ENCODE measurements around the gene VSTM1. TPM values are rescaled to one million over a fixed set of nuclear protein-coding genes. Genes with fewer than 3 reads are reported as not detected.

VSTM1 gene
- total RNA-seq, 1 experiment from 2014 or later = not detected

DNA sequence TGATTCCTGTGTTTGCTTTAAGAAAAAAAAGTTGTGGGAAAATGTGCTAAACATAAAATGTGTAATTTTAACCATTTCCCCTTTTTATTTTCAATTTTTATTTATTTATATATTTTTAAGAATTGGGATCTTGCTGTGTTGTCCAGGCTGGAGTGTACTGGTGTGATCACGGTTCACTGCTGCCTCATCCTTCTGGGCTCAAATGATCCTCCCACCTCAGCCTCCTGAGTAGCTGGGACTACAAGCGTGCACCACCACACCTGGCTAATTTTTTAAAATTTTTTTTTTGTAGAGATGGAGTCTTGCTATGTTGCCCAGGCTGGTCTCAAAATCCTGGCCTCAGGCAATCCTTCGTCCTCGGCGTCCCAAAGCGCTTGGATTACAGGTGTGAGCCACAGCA lies 53.2 kb downstream of the VSTM1 start:
- H3K27me3 Mint-ChIP-seq (ENCODE audit: low read depth) = peaks cover 14% of the 10 kb centered on the region
- Histone ChIP-seq H3K79me1 (ENCODE audit: insufficient read depth, low read depth, low read length, poor library complexity, severe bottlenecking) (no peaks in the 10 kb centered on the region), H2BK5ac (ENCODE audit: insufficient read length, low read length) (no peak overlapping the region), H4K5ac (ENCODE audit: insufficient read length, low read depth, low read length) (no peak overlapping the region), H3K9ac (ENCODE audit: extremely low read depth, insufficient read length, low read length) (no peak overlapping the region), H3K4ac (ENCODE audit: low read depth, low read length) (no peak overlapping the region), H3K56ac (ENCODE audit: insufficient read length, low read depth, low read length) (no peak overlapping the region), H3T11ph (ENCODE audit: low read length) (no peak overlapping the region), H2AK5ac (ENCODE audit: insufficient read length, low read length) (no peak overlapping the region), H3K9me3 (ENCODE audit: control insufficient read depth, low read depth, low read length) (no peaks in the 10 kb centered on the region), H2BK20ac (ENCODE audit: low read depth, low read length, poor library complexity, severe bottlenecking) (no peak overlapping the region), H3K27me3 (ENCODE audit: insufficient read depth, low read length) (no peaks in the 10 kb centered on the region), H3K14ac (ENCODE audit: insufficient read depth, low read length) (no peak overlapping the region), H3K23me2 (ENCODE audit: insufficient read length, low read depth, low read length, poor library complexity, severe bottlenecking) (no peaks in the 10 kb centered on the region), H3K23ac (ENCODE audit: insufficient read length, low read depth, low read length) (no peak overlapping the region), H3K4me2 (ENCODE audit: insufficient read depth, insufficient read length, low read length) (no peak overlapping the region), H4K20me1 (ENCODE audit: control insufficient read depth, insufficient read depth, insufficient read length) (no peaks in the 10 kb centered on the region), H2BK15ac (ENCODE audit: low read depth, low read length) (no peak overlapping the region), H3K4me1 (ENCODE audit: insufficient read depth, low read length) (no peaks in the 10 kb centered on the region; the same call in 1 of the 2 replicates), H4K91ac (ENCODE audit: insufficient read length, low read depth, low read length) (no peak overlapping the region), H3K27ac (ENCODE audit: insufficient read length, low read depth, low read length) (no peak overlapping the region), H3K79me2 (ENCODE audit: insufficient read depth, low read length) (no peaks in the 10 kb centered on the region), H2BK120ac (ENCODE audit: low read depth, low read length, poor library complexity, severe bottlenecking) (no peak overlapping the region), H2AFZ (ENCODE audit: low read length) (no peak overlapping the region), H2BK12ac (ENCODE audit: insufficient read length, low read depth, low read length) (no peak overlapping the region), H3K18ac (ENCODE audit: insufficient read length, low read depth, low read length) (no peak overlapping the region), H4K8ac (replicated peaks; ENCODE audit: insufficient read length, low read depth, low read length) (no peak overlapping the region)
- H3K36me3 Mint-ChIP-seq (ENCODE audit: insufficient read depth in 1 of 3, low read depth in 3 of 3) = no peaks in the 10 kb centered on the region
- H3K27ac Mint-ChIP-seq = no peak overlapping the region
- peaks cover 12 to 26% of the 10 kb centered on the region in 2 experiments for H3K4me1 Mint-ChIP-seq
- peaks cover 0 to 2% of the 10 kb centered on the region in 2 experiments; a peak in 1 of 5 replicates for H3K9me3 Mint-ChIP-seq
- H3K4me3 Mint-ChIP-seq = no peak overlapping the region
- WGBS (ENCODE audit: extremely low coverage, insufficient read length, low lambda C conversion rate) = no CpG with 5 or more reads among the region's 6 CpGs
- no peak for DNase-seq
- TF ChIP-seq, protein P1, sequence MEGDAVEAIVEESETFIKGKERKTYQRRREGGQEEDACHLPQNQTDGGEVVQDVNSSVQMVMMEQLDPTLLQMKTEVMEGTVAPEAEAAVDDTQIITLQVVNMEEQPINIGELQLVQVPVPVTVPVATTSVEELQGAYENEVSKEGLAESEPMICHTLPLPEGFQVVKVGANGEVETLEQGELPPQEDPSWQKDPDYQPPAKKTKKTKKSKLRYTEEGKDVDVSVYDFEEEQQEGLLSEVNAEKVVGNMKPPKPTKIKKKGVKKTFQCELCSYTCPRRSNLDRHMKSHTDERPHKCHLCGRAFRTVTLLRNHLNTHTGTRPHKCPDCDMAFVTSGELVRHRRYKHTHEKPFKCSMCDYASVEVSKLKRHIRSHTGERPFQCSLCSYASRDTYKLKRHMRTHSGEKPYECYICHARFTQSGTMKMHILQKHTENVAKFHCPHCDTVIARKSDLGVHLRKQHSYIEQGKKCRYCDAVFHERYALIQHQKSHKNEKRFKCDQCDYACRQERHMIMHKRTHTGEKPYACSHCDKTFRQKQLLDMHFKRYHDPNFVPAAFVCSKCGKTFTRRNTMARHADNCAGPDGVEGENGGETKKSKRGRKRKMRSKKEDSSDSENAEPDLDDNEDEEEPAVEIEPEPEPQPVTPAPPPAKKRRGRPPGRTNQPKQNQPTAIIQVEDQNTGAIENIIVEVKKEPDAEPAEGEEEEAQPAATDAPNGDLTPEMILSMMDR (conservative IDR thresholded peaks at IDR 0.05) = no peak
